Thoracic aorta (tissue), 2 donors: ENCODE data around the gene CCL26. TPM values are rescaled to one million over a fixed set of nuclear protein-coding genes. Genes with fewer than 3 reads are reported as not detected.

ENCODE experiments used
- ATAC-seq: fragments of 150-250 bp; one replicate; pipeline ENCODE4 v1.8.0; 2017; ENCODE audit warnings: low read depth; ENCODE audit not compliant: insufficient number of reproducible peaks, low FRiP score
- DNase-seq: peaks from one replicate; pipeline ENCODE4 v3.0.0-alpha.2; 2020; ENCODE audit warnings: low spot score
- H3K27ac ChIP-seq, 2 donors: fragments of 200-600 bp; sonication (generic); 1 replicate in 1 of 2; 2 replicates in 1 of 2; pipeline ENCODE4 v1.5.1; 2016; ENCODE audit warnings: mild to moderate bottlenecking in 2 of 2, moderate library complexity in 2 of 2
- H3K27me3 ChIP-seq: fragments of 200-600 bp; sonication (generic); replicated peaks from 2 replicates; pipeline ENCODE4 v1.6.0; 2016; ENCODE audit warnings: mild to moderate bottlenecking; ENCODE audit not compliant: insufficient read depth
- H3K36me3 ChIP-seq: fragments of 200-600 bp; sonication (generic); one replicate; pipeline ENCODE4 v1.5.1; 2016
- H3K4me1 ChIP-seq, 2 donors: fragments of 200-600 bp; sonication (generic); 1 replicate in 1 of 2; 2 replicates in 1 of 2; pipeline versions ENCODE4 v1.5.1 to v1.6.0; 2016; ENCODE audit warnings: low read depth in 2 of 2, mild to moderate bottlenecking in 1 of 2; ENCODE audit not compliant: control insufficient read depth in 1 of 2
- H3K4me3 ChIP-seq: fragments of 200-600 bp; sonication (generic); 2 replicates; pipeline ENCODE4 v1.5.1; 2016; ENCODE audit warnings: mild to moderate bottlenecking
- H3K9me3 ChIP-seq: fragments of 200-600 bp; sonication (generic); 2 replicates; pipeline ENCODE4 v1.5.1; 2016
- CTCF ChIP-seq: fragments of 200-600 bp; sonication (generic); IDR thresholded peaks from one replicate; pipeline ENCODE4 v1.5.1; 2019; ENCODE audit warnings: antibody characterized with exemption
- total RNA-seq, 2 donors: library from RNA; depleted of rRNA; stranded (reverse); fragments of >200 nt; gene quantifications; one replicate each; pipeline versions ENCODE4 v1.1.0 to v1.2.3, GENCODE V29; 2016

CCL26 gene
- total RNA-seq, 2 donors from 2014 or later, result not detected

GRCh38 chr7:75815418-75816064, 43.5 kb upstream of the CCL26 start:
- TF ChIP-seq CTCF, result no peak
- Histone ChIP-seq H3K9me3 (no peaks in the 10 kb centered on the region), H3K27ac (no peak overlapping the region), H3K36me3 (no peaks in the 10 kb centered on the region), H3K27me3 (no peaks in the 10 kb centered on the region), H3K4me1 (no peaks in the 10 kb centered on the region), H3K4me3 (no peak overlapping the region)
- DNase-seq (no peak), ATAC-seq (no peak)

- H3K36me3 ChIP-seq, result no peaks in the 10 kb centered on the region
These were observed 42.5 kb upstream of the CCL26 start for GRCh38 chr7:75814407-75814947.

GRCh38 chr7:75813781-75814236, 41.8 kb upstream of the CCL26 start, which contains the start of gene CCL24:
Gene CCL24 (minus strand): TSS chr7:75813806. CDS start chr7:75813715, 91 bp downstream.
- Histone ChIP-seq H3K4me1 (no peaks in the 10 kb centered on the region), H3K36me3 (no peaks in the 10 kb centered on the region), H3K4me3 (no peak within 1 kb of the TSS), H3K9me3 (no peaks in the 10 kb centered on the region), H3K27me3 (no peaks in the 10 kb centered on the region), H3K27ac (no peak within 1 kb of the TSS)
- TF ChIP-seq CTCF, result no peak
- DNase-seq, result no peak
- ATAC-seq, result no peak

More at GRCh38 chr7:75814407-75814947, 42.5 kb upstream of the CCL26 start:
- ATAC-seq (no peak), DNase-seq (no peak)
- H3K27me3 ChIP-seq, result no peaks in the 10 kb centered on the region
- no peak for TF ChIP-seq CTCF
- H3K27ac ChIP-seq, result no peak overlapping the region
- H3K9me3 ChIP-seq, result no peaks in the 10 kb centered on the region
- H3K4me1 ChIP-seq, result no peaks in the 10 kb centered on the region
- no peak overlapping the region for H3K4me3 ChIP-seq

- no peaks in the 10 kb centered on the region for H3K9me3 ChIP-seq
- H3K36me3 ChIP-seq, result no peaks in the 10 kb centered on the region
- no peaks in the 10 kb centered on the region for H3K4me1 ChIP-seq
- no peak for TF ChIP-seq CTCF
- DNase-seq, result no peak
- H3K27ac ChIP-seq, result no peak overlapping the region
- H3K27me3 ChIP-seq, result no peaks in the 10 kb centered on the region
- ATAC-seq, result no peak
- H3K4me3 ChIP-seq, result no peak overlapping the region
These were observed 41.1 kb upstream of the CCL26 start for GRCh38 chr7:75813084-75813483.

- no peak for ATAC-seq
- TF ChIP-seq CTCF, result no peak
- H3K27me3 ChIP-seq, result no peaks in the 10 kb centered on the region
These were observed 40.1 kb upstream of the CCL26 start for GRCh38 chr7:75811894-75812678.

More at GRCh38 chr7:75811894-75812678, 40.1 kb upstream of the CCL26 start:
- Histone ChIP-seq H3K27ac (no peak overlapping the region), H3K36me3 (no peaks in the 10 kb centered on the region), H3K9me3 (peaks cover 8% of the 10 kb centered on the region), H3K4me1 (no peaks in the 10 kb centered on the region), H3K4me3 (no peak overlapping the region)
- no peak for DNase-seq
